HG03025 (cell line): ENCODE measurements around the gene TMEM60.

ENCODE experiments used
- ATAC-seq: cut with Tn5 transposase; IDR thresholded peaks from one replicate; pipeline ENCODE4 v1.9.1; 2021; ENCODE audit warnings: mild to moderate bottlenecking, moderate library complexity; ENCODE audit not compliant: unreplicated experiment, low FRiP score

TMEM60 gene

DNA sequence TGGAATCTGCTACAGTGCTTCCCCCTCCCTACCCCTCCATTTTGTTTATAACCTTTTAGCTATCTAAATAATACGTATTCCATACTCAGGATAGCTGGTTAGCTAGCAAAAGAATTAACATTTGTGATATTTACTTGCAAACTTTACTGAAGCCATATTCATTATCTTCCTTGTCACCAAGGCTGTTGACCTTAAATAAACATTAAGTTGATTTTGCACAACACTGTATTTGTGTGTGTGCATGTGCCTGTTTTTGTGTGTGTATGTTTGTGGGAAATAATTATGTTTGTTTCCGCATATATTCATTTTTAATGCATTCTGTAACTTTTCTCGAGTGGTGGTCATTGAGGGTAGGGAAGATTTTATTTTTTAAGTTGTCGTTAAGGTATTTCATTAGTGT lies 15.9 kb downstream of the TMEM60 start:
- no peak for ATAC-seq

DNA sequence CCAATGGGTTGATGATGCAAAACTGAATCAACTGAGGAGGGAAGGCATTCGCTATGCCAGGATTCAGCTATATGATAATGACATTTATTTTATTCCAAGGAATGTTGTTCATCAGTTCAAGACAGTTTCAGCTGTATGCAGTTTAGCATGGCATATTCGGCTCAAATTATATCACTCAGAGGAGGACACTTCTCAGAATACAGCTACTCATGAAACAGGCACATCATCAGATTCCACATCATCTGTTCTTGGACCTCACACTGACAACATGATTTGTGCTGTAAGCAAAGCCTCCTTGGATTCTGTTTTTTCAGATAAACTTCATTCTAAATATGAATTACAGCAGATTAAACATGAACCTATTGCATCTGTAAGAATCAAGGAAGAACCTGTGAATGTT lies 19.7 kb downstream of the TMEM60 start:
- ATAC-seq, result no peak

DNA sequence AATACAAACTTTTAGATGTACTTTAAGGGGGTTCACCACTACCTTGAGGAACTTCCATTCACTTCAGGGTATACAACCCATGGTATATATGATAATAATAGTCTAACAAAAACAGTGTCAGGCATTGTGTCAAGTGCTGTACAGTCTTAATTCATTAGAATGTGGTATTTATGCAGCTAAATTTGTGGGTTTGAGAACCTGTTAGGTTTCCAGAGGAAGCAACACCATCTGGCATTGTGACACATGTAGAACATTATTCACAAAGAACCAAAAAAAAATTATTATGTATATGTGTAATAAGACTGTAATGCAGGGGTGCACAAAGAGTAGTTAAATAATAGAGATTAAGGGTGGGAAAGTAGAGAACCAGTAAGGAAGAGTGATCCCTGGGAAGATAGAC lies 26.3 kb downstream of the TMEM60 start:
- no peak for ATAC-seq

DNA sequence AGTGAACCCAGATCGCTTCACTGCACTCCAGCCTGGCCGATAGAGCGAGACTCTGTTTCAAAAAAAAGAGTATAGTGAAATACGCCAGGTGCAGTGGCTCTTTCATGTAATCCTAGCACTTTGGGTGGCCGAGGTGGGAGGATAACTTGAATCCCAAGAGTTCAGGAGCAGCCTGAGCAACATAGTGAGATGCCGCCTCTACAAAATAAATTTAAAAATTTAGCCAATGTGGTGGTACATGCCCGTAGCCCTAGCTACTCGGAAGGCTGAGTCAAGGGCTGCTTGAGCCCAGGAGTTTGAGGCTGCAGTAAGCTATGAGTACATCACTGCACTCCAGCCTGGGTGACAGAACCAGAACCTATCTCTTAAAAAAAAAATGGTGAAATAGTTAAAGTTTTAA lies 27.9 kb downstream of the TMEM60 start:
- ATAC-seq, result no peak

DNA sequence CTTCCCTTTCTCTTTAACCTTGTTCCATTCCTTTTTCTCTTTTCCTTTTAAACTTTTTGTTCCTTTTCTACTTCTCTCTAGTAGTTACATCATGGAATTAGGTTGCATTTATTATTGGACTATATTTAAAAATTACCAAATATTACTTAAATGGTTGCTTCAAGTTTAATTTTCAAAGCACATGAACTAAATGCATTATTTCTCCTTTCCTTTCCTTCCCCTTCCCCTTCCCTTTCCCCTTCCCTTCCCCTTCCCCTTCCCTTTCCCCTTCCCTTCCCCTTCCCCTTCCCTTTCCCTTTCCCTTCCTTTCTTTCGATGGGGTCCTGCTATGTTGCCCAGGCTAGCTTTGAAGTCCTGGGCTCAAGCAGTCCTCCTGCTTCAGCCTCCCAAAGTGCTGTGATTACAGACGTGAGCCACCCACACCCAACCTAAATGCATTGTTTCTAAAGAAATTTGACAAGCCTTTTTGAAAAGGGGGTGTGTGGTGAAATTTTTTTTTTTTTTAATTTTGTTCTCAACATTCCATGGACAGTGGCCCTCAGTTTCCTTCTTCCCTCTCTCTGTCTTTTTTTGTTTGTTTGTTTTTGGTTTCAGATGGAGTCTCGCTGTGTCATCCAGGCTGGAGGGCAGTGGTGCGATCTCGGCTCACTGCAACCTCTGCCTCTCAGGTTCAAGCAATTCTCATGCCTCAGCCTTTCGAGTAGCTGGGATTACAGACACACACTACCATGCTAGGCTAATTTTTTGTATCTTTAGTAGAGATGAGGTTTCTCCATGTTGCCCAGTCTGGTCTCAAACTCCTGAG lies 31.2 kb downstream of the TMEM60 start:
- no peak for ATAC-seq

DNA sequence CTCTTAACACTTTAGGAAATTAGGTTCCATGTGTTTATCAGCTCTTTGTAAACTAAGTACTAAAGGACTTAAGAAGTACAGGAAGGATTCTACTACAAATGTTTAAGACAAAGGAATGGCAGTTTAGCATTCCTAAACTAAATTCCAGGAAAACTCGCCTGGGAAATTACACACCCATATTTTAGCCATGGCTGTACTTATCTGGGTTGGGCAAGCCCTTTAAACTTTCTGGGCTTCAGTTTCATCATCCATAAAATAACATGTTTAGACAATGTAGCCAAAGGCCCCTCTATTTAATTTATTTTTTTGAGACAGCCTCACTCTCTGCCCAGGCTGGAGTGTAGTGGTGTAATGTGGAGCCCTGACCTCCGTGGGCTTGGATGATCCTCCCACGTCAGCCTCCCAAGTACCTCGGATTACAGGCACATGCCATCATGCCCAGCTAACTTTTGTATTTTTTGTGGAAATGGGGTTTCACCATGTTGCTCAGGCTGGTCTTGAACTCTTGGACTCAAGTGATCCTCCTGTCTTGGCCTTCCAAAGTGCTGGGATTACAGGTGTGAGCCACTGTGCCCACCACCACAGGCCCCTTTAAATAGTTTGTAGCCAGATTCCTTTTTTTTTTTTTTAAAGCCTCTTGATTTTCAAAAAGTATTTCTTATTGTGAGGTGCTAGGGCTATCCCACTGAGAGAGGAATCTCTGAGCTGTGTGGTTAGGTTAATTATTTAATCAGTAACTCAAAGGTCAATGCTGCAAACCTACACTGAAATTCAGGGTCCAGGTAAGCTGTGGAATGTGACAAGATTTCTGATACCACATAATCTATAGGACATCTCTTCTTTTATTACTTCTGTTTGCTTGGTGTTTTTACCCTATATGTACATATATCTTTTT lies 32.1 kb downstream of the TMEM60 start:
- ATAC-seq, result no peak

DNA sequence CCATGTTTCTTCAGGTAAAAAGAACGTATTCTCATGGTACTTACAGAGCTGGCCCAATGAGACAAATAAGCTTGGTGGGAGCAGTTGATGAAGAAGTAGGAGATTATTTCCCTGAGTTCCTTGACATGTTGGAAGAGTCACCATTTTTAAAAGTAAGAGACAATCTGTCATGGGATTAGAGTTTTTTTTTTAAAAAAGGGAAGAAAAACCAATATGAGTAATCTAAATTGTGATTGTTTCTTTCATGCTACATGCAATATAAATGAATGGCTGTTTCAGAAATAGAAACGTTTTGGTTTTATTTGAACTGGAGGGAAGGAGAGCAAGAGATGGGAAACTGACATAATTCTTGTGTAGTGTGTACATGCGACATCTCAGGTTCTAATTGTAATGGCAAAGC lies 32.8 kb downstream of the TMEM60 start:
- ATAC-seq, result no peak

DNA sequence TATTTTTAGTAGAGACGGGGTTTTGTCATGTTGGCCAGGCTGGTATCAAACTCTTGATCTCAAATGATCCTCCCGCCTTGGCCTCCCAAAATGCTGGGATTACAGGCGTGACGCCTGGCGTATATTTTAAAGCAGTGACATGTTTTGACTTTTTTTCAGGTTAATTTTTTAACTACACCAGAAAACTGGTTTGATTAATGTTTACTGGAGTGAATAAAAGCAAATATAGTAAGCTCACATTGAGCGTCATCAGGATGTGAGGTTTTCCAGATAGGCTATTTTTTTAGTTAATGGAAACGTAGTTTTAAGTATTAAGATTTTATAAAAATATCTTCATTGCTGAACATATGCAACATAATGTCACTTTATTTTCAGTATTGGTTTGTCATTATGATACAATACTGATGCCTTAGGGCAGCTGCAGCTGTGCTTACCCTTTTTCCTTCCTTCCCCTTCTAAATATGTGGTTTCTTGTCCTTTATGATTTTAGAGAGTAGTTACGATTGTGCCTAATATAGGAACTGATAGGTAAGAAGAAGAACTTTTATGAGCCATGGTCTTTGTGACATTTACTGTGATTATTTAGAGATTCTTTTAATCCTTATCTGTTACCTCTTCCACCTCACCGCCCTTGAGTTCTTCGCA lies 37.3 kb downstream of the TMEM60 start:
- no peak for ATAC-seq

DNA sequence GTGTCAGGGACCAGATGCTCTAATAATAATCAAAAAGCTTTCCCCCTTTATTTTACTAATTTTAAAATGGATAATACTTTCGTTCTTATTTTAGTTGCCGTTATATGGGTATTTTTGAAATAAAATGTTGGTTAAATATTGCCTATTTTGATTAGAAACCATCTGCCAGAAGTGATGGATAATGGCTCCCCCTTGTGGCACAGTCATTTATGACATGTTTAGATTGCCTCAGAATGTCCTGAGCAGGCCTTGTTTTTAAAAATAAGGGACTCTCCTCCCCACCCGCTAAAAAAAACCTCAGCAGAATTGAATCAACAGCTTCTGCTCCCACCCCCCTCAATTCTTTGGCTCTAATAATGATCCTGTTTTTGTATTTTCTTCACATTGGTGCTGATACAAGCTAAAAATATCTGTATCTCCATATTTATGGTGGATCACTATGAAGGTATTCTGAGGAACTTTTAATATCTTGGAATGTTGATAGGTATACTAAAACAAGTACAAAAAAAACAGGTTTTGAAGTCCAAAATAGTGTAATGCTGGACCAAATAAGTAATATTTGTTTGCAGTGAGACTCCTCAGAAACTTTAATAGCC lies 38.8 kb downstream of the TMEM60 start:
- ATAC-seq, result no peak

DNA sequence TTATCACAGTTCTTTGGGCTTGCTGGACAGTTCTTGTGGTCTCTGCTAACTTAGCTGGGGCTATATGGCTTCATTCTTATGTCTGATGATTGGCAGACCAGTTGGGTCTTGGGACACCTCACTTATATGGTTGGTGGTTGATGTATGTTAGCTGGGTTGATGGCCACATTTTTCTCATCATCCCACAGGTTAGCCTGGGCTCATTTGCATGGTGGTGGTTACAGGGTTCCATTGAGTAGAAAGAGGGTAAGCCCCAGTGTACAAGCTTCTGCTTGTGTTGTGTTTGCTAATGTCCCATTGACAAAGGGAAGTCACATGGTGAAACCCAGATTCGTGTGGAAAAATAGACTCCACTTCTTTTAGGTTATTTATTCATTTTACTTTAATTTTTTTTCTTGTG lies 40.6 kb downstream of the TMEM60 start:
- peak; percentile 70 for ATAC-seq

DNA sequence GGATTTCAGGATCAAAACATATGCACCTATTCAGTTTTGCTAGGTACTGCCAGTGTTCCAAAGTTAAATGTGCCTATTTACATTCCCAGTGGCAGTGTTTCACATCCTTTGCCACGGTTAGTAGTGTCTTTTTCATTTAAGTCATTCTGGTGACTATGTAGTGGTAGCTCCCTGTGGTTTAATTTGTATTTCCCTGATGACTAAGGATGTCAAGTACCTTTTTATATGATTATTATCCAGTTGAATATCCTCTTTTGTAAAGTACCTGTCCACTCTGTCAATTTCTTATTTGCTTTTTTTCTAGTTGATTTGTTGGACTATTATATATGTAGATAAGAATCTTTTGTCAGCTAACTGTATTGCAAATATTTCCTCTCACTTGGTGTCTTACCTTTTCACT lies 45.1 kb downstream of the TMEM60 start:
- ATAC-seq, result no peak

DNA sequence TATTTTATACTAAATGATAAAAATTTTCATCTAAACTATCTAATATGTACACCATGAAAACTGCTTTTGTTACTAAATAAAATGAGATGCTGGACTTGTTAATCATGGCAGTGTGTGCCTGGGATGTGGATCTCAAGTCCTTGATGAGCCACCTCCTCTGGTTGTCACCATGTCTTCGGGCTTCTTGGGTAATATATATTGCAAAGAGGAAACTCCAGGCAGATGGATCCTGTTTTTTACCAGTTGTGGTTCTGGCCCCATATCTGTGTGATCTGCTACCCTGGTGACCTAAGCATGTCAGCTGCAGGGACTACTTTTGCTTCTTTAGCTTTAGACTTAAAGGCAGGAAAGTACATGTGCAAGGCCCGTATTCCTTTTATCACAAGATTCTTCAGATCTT lies 46.2 kb downstream of the TMEM60 start:
- no peak for ATAC-seq

DNA sequence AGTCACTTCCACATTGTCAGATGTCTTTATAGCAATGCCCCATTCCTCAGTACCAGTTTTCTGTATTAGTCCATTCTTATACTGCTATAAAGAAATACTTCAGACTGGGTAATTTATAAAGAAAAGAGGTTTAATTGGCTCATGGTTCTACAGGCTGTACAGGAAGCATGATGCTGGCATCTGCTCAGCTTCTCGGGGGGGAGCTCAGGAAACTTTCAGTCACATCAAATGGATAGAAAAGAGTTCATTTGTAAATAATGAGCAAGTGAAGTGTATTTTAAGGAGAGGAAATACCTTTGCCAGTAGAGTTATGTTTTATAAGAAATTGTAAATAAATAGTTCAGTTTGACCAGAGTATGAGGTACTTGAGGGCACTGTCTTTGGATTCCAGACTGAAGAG lies 50.5 kb downstream of the TMEM60 start:
- no peak for ATAC-seq

DNA sequence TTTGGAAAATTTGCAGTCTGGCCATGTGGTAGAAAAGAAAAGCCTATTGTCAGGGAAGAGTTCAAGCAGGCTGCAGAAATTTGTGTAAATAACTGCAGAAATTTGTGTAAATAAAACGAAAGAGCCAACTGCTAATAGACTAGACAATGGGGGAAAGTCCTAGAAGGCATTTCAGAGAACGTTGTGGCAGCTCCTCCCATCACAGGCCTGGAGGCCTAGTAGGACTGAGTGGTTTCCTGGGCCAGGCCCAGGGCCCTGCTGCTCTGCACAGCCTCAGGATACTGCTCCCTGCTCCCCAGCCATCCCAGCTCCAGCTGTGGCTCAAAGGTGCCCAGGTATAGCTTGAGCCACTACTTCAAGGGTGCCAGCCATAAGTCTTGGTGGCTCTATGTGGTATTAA lies 51.1 kb downstream of the TMEM60 start:
- ATAC-seq, result no peak

DNA sequence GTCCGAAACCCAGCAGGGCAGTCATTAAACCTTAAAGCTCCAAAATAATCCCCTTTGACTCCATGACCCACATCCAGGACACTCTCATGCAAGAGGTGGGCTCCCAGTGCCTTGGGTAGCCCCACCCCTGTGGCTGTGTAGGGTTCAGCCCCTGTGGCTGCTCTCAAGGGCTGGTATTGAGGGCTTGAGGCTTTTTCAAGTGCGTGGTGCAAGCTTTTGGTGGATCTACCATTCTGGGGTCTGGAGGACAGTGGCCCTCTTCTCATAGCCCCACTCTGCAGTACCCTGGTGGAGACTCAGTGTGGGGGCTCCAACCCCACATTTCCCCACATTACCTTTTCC lies 51.4 kb downstream of the TMEM60 start:
- ATAC-seq, result no peak

DNA sequence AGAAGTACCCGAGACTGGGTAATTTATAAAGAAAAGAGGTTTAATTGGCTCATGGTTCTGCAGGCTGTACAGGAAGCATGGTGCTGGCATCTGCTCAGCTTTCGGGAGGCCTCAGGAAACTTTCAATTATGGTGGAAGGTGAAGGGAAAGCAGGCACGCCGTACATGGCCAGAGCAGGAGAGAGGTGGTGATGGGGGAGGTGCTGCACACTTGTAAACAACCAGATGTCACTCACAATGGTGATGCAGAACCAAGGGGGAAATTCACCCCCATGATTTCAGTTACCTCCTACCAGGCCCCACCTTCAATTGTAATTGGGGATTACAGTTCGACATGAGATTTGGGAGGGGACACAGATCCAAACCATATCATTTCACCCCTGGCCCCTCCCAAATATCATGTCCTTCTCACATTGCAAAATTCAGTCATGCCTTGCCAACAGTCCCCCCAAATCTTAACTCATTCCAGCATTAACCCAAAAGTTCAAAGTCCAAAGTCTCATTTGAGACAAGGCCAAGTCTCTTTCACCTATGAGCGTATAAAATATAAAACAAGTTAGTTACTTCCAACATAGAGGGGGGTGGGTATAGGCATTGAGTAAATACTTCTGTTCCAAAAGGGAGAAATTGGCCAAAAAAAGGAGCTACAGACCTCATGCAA lies 51.9 kb downstream of the TMEM60 start:
- no peak for ATAC-seq

DNA sequence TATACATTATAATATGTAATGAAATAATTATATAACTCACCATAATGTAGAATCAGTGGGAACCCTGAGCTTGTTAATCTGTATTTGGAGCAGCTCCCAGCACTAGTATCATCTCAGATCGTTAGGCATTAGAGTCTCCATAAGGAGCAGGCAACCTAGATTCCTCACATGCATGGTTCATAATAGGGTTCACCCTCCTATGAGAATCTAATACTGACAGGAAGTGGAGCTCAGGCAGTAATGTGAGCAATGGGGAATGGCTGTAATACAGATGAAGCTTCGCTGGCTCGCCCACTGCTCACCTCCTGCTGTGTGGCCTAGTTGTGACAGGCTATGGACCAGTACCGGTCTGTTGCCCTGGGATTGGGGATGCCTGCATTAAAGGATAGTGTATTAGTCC lies 52.5 kb downstream of the TMEM60 start:
- ATAC-seq, result no peak
